Measurements from ENCODE around the gene TMA7.
"Not testable (repeated sequence)": the region's sequence is repeated elsewhere in the genome, so short reads cannot be mapped to it uniquely, and the experiment has no call there.

Gene TMA7

DNA sequence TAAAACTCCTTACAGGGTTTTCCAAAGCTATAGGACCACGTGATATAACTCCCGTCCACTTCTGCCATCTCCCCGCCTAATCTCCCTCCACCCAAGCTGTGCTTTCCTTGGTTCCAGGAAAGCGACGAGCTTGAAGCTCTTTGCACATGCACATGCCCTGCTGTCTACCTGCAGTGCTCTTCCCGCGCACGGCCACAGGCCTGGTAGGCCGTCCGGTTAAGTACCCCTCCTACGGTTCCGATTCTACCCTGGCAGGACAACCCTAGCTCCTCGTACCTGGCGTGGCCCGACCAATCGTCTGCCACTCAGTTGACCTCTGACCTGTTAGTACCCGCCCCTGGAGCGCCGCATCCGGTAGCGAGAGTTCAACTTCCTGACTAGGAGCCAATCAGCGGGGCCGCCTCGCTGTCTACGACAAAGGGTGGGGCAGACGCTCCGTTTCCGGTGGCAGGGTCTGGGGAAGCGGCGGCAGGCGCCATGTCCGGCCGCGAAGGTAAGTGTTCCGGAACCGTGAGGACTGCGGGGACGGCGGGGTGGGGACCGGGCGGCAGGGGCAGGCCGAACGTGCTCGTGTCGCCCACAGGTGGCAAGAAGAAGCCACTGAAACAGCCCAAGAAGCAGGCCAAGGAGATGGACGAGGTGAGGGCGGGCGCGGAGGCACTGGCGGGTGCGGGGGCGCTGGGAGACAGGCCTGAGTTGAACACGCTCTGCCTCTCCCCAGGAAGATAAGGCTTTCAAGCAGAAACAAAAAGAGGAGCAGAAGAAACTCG lies at the start of gene TMA7, which contains the start of gene CCDC51:
Gene TMA7 (plus strand): TSS at position 438 of the 770 bp plus-strand sequence. CDS start 40 bp downstream, at position 478.
Gene CCDC51 (minus strand): TSS at position 300 of the 770 bp plus-strand sequence. CDS start 4,991 bp downstream, outside the sequence.
- peak; percentile 97 for FAIRE-seq

DNA sequence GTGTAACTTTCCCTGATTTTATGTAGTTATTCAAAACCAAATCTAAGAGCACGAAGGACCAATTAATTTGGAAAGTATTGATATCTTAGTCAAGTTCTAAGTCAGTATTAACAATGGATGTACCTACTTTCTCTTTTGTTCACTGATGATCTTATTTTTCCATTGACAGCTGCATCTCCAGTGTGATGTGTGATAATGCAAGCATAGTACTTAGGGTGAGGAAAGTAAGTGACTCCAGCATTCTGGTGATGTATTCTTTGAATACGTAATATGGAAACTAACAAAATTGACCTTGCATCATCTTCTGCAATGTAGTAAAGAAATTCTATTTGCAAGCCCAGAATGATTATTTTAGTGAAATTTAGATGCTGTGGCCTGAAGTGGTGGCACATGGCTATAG lies 45.7 kb upstream of the TMA7 start:
- no peak for FAIRE-seq

DNA sequence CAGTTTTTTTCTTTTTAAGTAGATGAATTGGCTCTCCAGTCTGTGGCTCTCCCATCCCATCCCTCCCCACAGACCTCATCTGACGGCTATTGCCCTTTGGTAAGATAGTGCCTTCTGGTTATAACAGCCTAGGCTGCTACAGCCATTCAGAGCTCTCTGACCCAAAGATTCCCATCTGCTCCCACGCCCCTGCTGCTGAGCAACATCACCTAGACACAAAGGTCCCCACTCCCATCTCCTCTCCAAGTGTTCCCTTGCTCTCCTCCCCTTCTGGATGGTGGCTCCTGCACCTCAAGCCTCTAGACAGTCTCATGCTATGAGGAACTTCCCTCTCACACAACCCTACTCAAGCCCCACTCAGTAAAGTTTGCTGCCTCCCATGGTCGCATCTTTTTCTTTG lies 44.3 kb upstream of the TMA7 start:
- no peak for FAIRE-seq

DNA sequence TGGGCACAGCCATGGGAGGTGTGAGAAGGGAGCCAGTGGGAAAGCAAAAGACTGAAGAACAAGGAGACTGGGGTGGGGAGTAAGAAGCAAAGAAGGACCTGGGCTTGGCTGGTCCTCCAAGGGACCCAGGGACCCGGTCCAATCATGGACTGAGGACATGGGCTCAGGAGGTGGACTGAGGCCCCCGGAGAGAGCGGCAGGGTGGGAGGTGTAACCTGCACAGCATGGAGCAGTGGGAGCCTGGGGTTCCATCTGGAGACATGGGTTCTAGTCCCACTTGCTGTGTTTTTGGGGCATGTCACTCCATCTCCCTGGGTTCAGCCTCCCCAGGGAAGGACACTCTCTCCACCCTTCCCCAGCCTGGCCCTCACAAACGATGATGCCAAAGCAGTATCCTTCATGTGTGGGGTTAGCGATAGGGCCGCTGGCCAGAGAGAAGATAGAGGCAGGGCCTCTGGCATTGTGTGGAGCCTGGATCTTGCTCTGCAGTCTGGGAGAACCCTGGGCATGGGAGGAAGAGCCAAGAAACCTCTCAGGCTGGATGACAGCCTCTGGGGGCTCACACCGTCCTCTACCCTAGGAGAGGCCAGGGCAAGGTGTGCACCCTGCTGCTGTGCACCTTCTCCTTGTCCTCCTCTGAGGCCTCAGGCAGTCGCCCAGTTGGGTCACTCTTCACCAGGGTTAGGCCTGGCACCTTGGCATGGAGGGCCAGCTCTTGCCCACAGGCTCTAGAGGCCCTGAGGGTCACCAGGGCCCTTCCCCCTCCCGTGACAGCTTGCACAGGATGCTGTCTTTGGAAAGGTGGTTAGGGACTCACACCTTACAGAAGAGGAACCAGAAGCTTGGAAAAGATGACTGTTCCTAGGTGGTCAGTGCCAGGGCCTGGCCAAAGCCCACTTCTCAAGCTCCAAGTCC lies 42.0 kb upstream of the TMA7 start:
- FAIRE-seq: no peak

DNA sequence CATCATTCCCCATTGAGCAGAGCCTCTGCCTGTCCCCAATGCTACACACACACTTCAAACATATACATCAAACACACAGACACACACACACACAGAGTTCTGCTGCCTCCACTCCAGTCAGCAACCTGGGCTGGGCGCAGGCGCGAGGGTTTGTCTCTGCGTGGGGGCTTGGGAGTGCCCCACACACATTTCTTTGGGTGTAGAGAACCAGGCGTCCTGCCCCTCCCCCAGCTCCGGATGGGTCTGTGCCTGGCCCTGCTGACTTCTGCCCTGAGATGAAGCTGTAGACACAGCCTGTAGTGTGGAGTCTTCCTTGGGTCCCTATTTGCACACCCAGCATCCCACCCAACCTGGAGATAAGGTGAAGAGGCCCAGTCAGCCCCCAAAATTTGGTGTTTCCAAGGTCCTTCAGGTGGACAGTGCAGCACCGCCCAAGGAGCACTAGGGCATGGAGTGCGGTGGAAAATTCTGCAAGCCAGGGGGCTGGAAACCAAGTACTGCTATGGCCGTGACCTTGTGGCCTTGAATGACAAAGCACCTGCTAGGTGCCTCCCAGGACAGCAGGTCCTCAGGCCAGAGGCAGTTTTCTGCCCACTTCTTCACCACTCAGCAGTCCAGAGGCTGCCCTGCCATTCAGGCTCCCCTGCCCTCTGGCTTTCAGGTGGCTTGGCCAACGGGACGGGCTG lies 41.2 kb upstream of the TMA7 start:
- FAIRE-seq: no peak

DNA sequence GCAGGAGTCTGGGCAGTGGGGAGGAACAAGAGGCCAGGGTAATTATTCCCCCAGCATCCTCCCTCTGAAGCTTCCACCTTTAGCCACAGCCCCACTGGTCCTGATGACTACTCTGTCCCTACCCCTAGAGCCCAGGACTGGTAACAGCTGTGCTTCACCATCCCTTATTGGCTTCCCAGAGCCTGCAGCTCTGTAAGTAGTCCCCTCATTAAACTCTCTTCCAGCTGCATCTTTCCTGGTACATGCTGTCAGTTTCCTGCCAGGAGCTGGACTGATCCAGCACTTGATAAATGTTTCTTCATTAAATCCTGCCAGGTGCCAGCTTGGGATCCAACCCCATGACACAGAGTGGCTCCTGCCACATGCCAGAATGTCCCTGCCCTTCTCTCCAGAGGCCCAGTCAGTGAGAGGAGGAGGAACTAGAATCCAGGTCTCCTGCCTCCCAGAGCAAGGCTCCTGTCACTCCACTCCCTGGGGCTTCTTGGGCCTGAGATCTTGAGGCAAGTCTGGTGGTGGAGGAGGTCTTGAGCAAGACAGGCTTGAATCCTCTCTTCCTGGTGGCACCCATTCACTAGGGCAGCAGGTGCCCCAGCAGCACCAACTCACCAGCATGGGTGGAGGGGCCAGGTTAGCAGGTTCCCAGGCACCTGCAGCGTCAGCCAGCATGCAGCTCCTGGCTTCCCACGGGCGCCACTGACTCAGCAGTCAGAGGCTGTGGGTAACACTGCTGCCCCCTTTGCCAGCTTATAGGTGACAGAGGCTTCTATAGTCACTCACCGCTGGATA lies 40.5 kb upstream of the TMA7 start:
- no peak for FAIRE-seq

DNA sequence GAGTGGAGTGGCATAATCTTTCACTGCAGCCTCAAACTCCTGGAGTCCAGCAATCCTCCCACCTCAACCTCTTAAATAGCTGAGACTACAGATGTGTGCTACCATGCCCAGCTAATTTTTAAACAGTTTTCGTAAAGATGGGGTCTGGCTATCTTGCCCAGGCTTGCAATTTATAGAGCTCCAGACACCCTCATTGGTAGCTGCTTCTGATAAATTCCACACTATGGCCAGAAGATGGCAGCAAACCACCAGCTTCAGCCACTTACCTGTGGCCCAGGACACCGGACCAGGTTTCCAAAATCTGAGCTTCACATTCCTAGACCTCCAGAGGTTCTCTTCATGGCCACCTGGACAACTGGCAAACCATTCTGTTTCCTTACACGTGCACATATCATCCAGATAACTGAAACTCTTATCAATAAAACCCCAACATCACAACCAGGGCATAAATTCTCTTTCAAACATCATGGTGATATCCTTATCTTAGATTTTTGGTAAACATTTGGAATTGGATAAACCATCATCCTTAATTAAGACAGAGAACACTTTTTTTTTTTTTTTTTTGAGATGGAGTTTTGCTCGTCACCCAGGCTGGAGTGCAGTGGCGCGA lies 39.1 kb upstream of the TMA7 start:
- no peak for FAIRE-seq

DNA sequence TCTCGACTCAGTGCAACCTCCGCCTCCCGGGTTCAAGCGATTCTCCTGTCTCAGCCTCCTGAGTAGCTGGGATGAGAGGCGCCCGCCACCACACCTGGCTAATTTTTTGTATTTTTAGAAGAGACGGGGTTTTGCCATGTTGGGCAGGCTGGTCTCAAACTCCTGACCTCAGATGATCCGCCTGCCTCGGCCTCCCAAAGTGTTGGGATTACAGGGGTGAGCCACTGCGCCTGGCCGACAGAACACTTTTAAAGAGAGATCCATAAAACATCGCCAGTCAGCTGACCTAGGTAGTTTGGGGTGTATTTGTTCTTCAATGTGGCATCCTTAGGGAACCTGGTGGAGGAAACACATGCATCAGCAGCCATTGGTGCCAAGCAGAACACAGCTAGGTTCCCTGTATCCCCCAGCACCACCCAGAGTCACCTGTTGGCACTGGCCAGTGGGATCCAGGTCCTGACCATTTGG lies 38.6 kb upstream of the TMA7 start:
- FAIRE-seq: not testable (repeated sequence)

DNA sequence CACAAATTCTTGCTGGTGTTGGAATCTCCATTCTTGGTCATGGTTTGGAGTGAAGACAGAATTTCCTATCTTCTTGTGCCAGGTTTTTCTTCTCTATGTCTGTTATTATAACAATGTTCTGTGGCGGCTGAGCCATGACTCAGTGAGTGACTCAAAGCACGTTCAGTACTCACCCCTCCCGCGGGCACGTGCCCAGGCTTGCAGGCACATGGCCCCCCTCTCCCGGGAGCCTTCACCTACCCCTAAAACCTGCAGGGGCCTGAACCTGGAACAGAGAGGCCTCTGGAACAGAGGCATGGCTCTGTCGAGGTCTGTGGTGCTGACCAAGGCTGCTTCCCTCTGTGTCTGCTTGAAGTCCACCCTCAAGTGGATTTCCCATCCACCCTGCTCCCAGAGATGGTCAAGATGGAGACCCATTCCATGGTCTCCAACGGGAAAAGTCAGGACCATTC lies 37.8 kb upstream of the TMA7 start:
- FAIRE-seq: no peak

DNA sequence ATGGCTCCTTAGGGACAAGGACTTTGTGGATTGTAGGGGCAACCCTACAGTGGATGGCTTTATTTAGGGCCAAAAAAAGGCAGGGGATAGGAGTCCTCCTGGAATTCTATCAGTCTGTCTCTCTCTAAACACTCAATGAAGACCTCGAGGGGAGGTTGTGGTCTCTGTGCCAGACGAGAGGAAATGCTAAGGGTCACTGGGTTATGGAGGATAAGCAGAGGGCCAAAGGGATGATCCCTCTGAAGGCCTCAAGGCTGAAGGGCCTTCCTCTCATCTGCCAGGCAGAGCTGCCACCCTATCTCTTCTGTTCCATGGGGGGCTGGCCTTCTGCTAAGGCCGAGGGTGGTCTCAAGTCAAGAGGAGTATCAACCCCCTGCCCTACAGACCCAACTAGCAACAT lies 37.1 kb upstream of the TMA7 start:
- no peak for FAIRE-seq

DNA sequence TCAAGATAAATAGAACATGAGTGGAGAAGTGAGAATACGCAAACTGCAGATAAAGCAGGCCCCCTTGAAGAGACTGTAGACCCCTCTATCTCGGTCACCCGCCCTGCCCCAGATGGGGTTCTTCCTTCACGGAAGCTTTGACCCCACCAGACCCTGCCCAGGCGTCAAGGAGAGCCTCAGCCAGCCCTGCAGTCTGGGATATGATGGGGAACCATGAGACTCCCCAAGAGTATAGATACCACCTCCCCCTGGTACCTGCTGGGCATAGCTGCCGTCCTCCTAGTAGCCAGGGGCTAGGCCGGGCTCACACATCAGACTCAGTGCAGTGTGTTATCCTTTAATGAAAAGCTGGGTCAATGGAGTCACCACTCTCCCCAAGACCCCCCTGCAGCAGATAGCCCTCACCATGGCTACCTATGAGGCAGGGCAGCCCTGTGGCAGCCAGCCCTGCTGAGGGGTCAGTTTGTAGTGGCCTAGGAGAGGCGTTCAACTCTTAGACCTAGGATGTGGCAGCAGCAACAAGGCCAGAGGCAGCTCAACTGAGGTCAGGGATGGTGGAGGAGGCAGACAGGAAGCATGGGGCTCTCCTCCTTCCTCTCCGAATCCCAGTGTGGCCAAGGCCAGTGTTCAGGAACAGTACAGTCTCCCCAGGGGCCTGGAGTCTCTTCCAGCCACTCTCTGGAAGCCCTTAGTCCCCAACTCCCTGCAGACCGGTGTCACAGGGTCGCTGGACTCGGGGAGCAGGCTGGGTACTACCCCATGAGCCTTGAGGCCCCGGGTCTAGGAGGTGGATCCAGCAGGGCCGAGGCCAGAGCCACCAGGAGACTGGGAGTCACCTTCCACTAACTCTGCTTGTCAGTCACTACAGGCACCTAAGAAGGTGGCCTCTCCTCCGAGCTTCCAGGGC lies 36.3 kb upstream of the TMA7 start:
- no peak for FAIRE-seq

DNA sequence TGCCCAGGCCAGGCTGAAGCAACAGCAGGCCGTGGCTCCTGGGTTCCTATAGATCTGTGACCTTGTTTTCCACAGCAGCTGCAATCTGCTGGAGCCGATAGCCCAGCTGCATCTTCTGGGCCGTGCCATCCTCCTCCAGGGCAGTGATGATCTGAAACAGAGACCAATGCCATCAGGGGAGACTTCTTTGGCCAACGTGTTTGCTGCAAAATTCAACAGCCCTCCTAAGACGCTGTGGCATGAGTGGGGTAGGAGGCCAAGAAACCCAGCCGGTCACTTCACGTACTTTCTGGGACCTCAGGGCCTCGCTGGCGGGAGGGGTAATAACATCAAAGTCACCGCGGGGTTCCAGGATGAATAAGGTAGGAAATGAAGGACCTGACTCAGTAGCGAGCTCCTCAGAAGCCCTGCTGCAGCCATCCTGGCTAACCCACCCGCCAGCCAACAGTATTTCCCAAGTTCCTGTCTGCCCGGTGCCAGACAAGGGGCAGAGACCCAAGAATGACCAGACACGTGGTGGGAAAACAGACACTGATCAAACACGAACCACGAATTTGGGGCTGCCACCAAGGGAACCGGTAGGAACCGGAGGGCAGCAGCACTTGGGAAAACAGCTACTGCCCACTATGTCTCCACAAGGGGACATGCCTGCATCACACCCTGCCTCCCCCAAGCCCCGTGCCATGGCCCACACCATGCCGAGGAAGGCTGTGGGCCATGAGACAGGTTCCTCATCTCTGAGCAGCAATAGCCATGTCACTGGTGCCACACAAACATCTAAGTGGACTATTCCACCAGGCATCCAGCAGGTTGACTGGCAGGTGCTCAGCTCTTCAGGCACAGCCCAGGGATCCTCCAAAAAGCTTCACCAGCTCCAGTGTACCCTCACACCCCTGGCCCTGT lies 35.4 kb upstream of the TMA7 start:
- FAIRE-seq: no peak

DNA sequence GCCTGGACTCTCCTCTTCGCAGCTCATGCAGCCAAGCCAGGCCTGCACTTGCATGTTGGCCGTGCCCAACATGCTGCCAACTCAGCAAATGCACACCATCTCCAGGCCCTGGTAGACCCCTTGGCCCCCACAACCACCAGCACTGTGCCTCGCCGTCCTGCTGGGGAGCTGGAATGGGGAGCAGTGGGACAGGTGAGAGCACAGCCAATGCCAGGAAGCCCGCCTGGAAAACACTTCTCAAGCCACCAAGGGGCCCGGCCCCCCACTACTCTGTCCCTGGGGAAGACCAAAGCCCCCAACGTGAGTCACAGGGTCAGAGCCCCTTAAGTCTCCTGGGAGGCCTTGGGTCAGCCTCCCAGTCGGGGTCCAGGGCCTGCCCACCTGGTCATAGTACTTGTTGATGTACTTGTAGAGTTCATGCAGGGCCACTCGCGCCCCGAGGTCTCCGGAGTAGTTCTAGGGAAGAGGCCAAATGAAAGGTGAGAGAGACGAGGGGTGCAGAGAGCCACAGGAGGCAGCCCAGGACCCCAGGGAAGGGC lies 34.6 kb upstream of the TMA7 start:
- no peak for FAIRE-seq

DNA sequence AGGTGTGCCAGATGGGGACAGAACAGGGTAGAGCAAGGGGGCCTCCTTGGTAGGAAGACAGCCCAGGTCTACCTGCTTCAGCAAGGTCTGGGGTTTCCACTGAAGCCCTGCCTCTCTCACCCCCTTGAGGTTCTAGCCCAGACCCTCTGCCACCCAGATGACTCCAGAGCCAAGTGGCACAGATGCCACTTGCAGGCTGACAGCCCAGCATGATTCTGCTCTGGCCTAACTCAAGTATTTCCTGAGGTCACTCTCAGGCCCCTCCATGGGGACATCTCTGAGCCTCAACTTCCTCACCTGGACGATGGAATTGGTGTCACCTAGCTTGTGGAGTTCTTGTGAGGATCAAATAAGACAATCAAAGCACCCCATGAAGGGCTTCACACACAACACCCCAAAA lies 34.1 kb upstream of the TMA7 start:
- FAIRE-seq: no peak

DNA sequence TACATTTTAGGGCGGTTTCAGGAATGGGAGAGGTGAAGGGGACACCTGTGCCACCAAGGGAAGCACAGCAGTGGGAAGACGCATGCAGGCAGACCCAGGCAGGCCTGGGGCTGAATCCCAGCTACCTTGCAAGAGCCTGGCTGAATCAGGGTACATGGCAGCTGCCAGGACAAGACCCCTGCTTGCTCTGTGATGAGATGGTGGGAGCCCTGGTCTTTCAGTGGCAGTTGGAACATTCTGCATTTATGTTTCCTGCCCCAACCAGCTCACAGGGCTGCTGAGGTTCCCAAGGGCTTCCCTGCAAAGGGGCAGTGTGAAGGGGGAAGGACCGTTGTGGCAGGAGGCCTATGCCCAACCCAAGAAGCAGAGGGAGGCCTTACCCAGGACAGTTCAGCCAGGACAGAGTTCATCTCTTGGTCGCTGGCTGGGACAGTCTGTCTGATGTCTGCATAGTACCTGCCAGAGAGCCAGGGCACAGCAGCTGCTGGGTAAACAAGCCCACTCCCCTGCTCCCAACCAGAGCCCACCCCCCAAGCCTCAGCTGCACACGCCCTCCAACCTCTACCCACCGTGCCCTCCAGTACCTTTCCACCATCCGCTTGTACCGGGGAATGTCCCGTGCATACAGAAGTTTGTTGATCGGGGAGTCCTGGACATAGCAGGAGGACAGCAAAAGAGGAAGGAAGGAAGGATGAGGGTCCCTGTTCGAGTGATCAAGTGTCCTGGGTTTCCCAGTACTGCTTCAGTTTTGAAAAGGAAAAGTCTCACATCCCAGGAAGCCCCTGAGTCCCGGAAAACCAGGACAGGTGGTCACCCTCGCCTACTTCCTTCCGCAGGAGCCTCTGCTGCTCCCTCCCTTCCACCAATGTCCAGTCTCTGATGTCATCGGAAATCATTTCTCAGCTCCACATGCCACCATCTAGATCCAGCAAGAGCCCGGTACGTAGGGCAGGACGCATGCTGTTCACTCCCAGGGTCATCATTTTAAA lies 33.3 kb upstream of the TMA7 start:
- no peak for FAIRE-seq

DNA sequence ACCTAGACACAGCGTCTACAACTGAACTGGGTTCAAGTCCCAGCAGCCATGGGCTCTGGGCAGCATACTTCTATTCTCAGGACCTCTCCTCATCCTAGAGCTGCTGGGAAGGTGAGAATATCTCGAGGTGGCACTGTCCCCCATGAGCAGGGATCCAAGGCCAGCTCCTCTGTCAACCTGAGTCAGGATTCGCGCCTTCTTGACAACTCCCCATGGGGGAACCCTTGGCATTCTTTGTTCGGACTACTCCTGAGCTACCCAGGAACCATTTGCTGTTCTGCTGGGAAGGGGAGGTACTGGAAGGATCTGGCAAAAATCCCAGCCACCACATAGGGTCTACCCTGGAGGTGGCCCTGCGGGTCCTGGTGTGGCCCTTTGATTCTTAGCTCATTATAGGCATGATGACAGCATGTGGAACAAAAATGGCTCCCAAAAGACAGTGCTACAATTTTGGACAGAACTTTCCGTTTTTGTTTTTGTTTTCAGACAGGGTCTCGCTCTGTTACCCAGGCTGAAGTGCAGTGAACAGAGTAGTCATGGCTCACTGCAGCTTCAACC lies 32.4 kb upstream of the TMA7 start:
- FAIRE-seq: no peak

DNA sequence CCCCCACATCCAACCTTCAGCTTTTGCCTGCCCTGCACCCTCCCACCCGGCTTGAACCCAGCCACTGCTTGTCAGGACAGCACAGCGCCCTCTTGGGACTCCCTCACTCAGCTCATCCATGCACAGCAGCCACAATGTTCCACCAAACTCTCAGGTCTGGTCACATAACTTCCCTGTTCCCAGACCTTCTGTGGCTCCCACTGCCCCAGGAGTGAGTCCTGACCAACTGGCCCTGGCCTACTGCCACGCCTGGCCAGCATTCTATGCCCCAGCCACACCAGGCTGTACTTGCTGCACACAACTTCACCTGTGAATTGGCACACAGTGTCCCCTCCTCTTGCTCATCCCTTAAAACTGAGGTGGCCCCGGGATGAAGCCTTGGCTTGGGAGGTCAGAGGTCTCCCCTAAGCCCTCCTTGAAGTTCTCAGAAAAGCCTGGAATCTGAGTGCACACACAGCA lies 31.2 kb upstream of the TMA7 start:
- no peak for FAIRE-seq

All from A204.1 (cell line).